Prostate gland (tissue), 2 donors: Measurements from ENCODE around the gene TAOK1.

ENCODE experiments used
- CTCF ChIP-seq, 4 experiments: fragments of 200-600 bp in 2 of 4; fragments of 450-650 bp in 2 of 4; sonication (generic) in 2 of 4; IDR thresholded peaks; 1 replicate in 3 of 4; 2 replicates in 1 of 4; pipeline ENCODE4 v1.5.1; 2016 to 2019; ENCODE audit warnings: antibody characterized with exemption in 4 of 4, mild to moderate bottlenecking in 2 of 4, moderate library complexity in 2 of 4
- POLR2AphosphoS5 ChIP-seq: sonication (generic); formaldehyde crosslinking; IDR thresholded peaks from one replicate; pipeline ENCODE4 v1.6.1; 2017; ENCODE audit warnings: antibody characterized with exemption

DNA sequence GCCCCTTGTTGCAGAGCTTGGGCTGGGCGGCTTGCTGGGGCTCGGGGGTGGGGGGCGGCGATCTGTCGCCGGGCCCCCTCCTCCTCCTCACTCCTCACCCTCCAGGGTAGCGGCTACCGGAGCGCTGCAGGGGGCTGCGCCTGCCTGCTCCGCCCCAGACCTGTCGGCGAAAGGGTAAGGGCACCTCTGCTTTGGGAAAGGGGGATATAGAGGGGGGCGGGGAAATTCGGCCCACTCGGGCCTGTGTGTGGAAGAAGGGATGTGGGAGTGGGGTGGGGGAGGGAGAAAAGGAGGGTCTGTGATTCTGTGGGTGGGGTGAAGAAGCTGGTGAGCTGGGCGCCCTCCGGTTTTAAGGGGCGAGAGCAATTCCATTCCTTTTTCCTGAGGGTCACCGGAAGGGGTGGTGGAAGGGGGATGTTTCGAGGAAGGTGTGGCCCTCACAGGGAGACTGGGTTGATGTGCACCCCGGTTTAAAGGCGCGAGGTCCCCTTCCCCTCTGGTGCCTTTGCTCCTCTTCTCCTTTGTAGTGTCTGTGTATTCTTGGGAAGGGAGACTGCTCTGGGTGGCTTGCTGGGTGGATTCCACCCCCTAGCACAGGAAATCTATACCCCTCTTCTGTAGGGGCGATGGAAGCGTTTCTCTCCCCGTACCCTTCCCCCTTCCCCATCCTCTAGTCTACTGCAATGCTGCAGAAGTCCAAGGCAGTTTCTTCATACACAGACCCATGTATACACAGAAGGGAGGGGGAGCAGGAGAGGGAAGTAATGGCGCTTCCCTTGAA, 878 bp downstream of the TAOK1 start:
- TF ChIP-seq CTCF (IDR thresholded peaks at IDR 0.05) = no peak
- TF ChIP-seq POLR2AphosphoS5 = peak; percentile 25
